GM18520 (cell line): ENCODE data around the gene PATJ.
"Not testable (repeated sequence)": the region's sequence is repeated elsewhere in the genome, so short reads cannot be mapped to it uniquely, and the experiment has no call there.

Experiments used
- ATAC-seq: cut with Tn5 transposase; IDR thresholded peaks from one replicate; pipeline ENCODE4 v1.9.1; 2021; ENCODE audit not compliant: unreplicated experiment

Gene PATJ

DNA sequence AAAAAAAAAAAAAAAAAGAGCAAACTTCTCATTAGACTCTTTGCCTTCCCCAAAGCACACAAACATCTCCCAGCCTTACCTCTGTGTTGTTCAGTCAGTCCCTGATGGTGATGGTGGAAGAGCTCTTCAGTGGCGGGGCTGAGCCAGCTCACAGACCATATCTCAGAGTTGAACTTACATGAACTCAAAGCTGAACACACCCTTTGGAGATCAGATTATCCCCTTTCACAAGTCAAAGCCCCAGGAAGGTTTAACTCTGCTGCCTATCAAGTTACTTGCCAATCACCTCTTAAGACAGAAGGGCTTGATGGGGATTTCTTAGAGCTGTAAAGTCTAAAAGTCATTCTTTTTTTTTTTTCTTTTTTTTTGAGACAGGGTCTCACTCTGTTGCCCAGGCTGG, 397.1 kb downstream of the PATJ start:
- ATAC-seq, result no peak

GRCh38 chr1:62140666-62141065, 398.4 kb downstream of the PATJ start:
- ATAC-seq, result no peak

DNA sequence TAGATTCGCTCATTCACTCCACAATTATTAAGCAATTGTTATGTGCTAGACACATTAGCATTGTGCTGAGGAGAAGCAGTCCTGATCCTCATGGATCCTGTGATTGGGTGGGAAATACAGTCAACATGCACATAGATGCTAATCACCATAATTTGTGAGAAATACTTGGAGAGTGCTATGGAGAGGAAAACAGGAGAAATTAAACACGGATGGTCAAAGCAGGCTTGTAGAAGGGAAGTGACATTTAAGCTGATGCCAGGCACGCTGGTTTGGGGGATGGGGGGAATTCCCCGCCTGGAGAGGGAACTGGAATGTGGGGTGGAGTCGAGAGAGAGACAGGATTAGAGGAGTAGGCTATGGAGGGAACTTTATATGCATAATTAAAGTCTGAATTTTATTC, 400.2 kb downstream of the PATJ start:
- ATAC-seq, result no peak

- ATAC-seq, result no peak
Measured at GRCh38 chr1:62144238-62144831, 402.1 kb downstream of the PATJ start.

- no peak for ATAC-seq
Measured at GRCh38 chr1:62159940-62160348, 417.7 kb downstream of the PATJ start.

GRCh38 chr1:62161711-62162110, 419.4 kb downstream of the PATJ start:
- ATAC-seq, result no peak

GRCh38 chr1:62170380-62170779, 428.1 kb downstream of the PATJ start:
- not testable (repeated sequence) for ATAC-seq

GRCh38 chr1:62175568-62176179, 433.4 kb downstream of the PATJ start:
- ATAC-seq, result no peak

DNA sequence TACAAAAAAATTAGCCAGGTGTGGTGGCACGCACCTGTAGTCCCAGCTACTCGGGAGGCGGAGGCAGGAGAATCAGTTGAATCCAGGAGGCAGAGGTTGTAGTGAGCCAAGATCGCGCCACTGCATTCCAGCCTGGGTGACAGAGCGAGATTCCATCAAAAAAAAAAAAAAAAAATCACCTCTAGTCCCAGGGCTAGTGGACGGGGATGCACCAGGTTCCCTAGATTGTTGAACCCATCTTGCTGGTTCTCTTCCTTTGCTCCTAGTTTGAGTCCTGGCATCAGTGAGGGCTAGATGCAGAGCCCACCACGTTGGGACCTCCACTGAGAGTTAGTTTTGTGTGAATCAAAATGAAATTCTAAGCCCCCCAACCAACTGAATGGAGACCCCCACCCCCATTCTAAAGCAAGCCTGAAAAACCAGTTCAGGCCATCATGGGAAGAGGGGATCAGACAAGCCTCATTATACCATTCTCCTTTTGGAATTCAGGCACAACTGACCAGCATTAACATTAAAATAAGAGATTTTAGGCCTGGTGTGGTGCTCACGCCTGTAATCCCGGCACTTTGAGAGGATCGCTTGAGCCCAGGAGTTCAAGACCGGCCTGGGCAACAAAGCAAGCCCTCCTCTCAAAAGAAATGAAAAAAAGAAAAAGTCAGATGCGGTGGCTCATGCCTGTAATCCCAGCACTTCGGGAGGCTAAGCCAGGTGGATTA, 434.5 kb downstream of the PATJ start:
- no peak for ATAC-seq

- no peak for ATAC-seq
Measured at GRCh38 chr1:62177621-62178020, 435.3 kb downstream of the PATJ start.

DNA sequence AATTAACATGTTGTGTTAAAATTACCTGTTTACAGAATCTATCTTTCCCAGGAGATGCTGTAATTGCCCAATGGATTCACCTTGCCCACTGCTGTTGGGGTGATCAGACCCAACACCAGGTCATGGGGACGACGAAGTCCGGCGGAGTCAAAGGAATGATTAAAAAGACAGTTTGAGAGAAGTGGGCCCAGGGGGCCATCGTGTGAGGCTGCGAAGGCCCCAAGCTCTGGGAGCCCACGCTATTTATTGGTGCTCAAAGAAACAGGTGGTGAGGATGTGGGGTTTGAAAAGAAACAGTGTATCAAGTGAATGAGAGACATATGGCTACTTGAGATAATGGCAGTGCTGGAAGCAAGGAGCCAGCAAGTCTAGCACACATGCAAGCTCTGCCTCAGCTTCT, 436.1 kb downstream of the PATJ start:
- no peak for ATAC-seq

DNA sequence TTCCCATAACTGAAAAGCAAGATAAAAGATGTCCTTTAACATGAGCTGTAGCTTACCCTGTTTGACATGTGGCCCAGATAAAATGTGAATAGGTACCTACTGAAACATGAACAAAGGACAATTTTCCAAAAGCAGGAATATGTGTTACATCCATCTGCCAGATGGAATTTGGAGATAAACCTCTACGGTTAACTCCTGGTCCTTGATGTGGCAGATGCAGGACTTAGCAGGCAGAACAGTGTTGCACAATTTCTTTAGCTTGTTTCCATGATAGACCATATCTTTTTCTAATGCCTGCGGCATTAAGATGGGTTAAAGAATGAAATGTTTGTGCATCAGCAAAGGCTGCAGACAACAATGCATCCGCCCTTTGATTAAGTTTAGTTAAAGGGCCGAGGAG, 437.8 kb downstream of the PATJ start:
- ATAC-seq, result not testable (repeated sequence)

DNA sequence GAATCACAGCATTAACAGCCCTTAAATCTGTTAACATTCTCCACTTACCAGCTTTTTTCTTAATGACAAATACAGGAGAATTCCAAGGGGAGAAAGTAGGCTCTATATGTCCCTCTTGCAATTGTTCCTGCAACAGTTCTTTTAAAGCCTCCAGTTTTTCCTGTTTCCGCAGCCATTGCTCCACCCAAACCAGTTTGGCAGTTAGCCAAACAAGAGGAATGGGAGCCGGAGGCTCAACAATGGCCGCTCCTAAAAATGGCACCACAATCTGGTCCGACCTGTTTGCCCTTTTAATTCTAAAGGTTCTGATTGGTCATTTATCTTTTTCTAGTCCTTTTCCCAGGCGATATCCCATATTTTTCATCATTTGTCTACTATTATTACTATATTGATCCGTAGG, 438.4 kb downstream of the PATJ start:
- ATAC-seq, result no peak

DNA sequence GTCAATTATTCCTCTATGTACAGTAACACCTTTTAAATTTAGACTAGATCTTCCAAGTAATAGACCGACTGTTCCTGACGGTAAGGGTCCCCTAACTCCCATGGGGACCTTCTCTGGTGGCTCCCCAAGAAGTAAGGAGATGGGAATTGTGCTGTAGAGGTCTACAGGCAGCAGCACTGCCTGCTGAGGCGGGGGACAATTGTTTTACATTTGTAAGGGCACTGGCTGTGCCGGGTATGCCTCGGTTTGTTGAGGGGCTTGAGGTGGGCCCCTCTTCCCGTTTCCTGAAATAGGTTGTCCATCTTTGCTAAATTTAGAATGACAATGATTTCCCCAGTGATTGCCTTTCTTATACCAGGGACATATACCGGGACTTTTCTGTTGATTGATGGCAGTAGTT, 439.3 kb downstream of the PATJ start:
- ATAC-seq, result no peak

GRCh38 chr1:62182157-62182556, 439.9 kb downstream of the PATJ start:
- not testable (repeated sequence) for ATAC-seq

GRCh38 chr1:62183164-62184020, 441.1 kb downstream of the PATJ start:
- not testable (repeated sequence) for ATAC-seq

- ATAC-seq, result no peak
Measured at GRCh38 chr1:62184336-62184735, 442.1 kb downstream of the PATJ start.

DNA sequence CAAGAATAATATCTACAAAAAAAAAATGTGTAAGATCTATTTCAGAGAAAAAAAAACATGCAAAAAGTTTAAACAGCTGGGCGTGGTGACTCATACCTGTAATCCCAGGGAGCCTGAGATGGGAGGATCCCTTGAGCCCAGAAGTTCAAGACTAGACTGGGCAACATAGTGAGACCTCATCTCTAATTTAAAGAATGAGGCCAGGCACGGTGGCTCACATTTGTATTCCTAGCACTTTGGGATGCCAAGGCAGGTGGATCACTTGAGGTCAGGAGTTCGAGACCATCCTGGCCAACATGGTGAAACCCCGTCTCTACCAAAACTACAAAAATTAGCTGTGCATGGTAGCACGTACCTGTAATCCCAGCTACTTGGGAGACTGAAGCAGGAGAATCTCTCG, 443.0 kb downstream of the PATJ start:
- not testable (repeated sequence) for ATAC-seq

DNA sequence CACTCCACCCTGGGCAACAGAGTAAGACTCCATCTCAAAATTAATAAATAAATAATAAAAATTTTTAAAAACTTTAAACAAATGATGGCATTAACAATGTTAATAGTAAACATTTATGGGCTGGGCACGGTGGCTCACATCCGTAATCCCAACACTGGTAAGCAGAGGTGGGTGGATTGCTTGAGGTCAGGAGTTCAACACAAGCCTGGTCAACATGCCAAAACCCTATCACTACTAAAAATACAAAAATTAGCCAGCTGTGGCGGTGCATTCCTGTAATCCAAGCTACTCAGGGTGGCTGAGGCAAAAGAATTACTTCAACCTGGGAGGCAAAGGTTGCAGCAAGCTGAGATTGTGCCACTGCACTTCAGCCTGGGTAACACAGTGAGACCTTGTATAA, 443.4 kb downstream of the PATJ start:
- ATAC-seq, result no peak

DNA sequence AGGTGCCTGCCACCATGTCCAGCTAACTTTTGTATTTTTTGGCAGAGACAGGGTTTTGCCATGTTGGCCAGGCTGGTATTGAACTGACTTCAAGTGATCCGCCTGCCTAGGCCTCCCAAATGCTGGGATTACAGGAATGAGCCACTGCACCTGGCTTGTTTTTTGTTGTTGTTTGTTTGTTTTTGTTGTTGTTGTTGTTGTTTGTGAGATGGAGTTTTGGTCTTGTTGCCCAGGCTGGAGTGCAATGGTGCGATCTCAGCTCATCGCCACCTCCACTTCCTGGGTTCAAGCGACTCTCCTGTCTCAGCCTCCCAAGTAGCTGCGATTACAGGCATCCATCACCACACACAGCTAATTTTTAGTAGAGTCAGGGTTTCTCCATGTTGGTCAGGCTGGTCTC, 445.3 kb downstream of the PATJ start:
- ATAC-seq, result no peak

GRCh38 chr1:62188111-62188510, 445.8 kb downstream of the PATJ start:
- ATAC-seq, result no peak
